GM21737 (cell line): ENCODE data around the gene KCND3.

ENCODE experiments used
- ATAC-seq: cut with Tn5 transposase; IDR thresholded peaks from one replicate; pipeline ENCODE4 v1.9.1; 2021; ENCODE audit warnings: mild to moderate bottlenecking, moderate library complexity; ENCODE audit not compliant: unreplicated experiment

Gene KCND3

GRCh38 chr1:111851552-111851951, 137.9 kb downstream of the KCND3 start:
- no peak for ATAC-seq

- ATAC-seq: no peak
These were observed 139.4 kb downstream of the KCND3 start for GRCh38 chr1:111850109-111850508.

GRCh38 chr1:111848852-111849545, 140.5 kb downstream of the KCND3 start:
- ATAC-seq: no peak

- no peak for ATAC-seq
These were observed 142.0 kb downstream of the KCND3 start for GRCh38 chr1:111847466-111847865.

- no peak for ATAC-seq
These were observed 142.6 kb downstream of the KCND3 start for GRCh38 chr1:111846842-111847241.

- ATAC-seq: no peak
These were observed 146.3 kb downstream of the KCND3 start for GRCh38 chr1:111843177-111843576.

- ATAC-seq: no peak
These were observed 147.1 kb downstream of the KCND3 start for GRCh38 chr1:111842411-111842810.

- no peak for ATAC-seq
These were observed 147.7 kb downstream of the KCND3 start for GRCh38 chr1:111841746-111842145.

- ATAC-seq: no peak
These were observed 148.3 kb downstream of the KCND3 start for GRCh38 chr1:111841189-111841588.

GRCh38 chr1:111837393-111837792, 152.1 kb downstream of the KCND3 start:
- no peak for ATAC-seq

GRCh38 chr1:111836111-111836510, 153.4 kb downstream of the KCND3 start:
- no peak for ATAC-seq

GRCh38 chr1:111835514-111835913, 154.0 kb downstream of the KCND3 start:
- no peak for ATAC-seq

- ATAC-seq: no peak
These were observed 154.5 kb downstream of the KCND3 start for GRCh38 chr1:111834956-111835355.

- no peak for ATAC-seq
These were observed 156.1 kb downstream of the KCND3 start for GRCh38 chr1:111833334-111833733.

- ATAC-seq: no peak
These were observed 156.8 kb downstream of the KCND3 start for GRCh38 chr1:111832521-111833155.

- ATAC-seq: no peak
These were observed 158.3 kb downstream of the KCND3 start for GRCh38 chr1:111831153-111831552.

- ATAC-seq: no peak
These were observed 161.5 kb downstream of the KCND3 start for GRCh38 chr1:111827946-111828345.

GRCh38 chr1:111826278-111826677, 163.2 kb downstream of the KCND3 start:
- no peak for ATAC-seq

- ATAC-seq: no peak
These were observed 164.3 kb downstream of the KCND3 start for GRCh38 chr1:111825217-111825616.

- no peak for ATAC-seq
These were observed 167.3 kb downstream of the KCND3 start for GRCh38 chr1:111822138-111822537.

- ATAC-seq: no peak
These were observed 168.2 kb downstream of the KCND3 start for GRCh38 chr1:111821121-111821745.

- ATAC-seq: no peak
These were observed 169.8 kb downstream of the KCND3 start for GRCh38 chr1:111819566-111820263.
